GM19455 (cell line): Measurements from ENCODE around the gene GDAP1L1.

ENCODE experiments used
- ATAC-seq: cut with Tn5 transposase; IDR thresholded peaks from one replicate; pipeline ENCODE4 v1.9.1; 2021; ENCODE audit not compliant: unreplicated experiment

Gene GDAP1L1

DNA sequence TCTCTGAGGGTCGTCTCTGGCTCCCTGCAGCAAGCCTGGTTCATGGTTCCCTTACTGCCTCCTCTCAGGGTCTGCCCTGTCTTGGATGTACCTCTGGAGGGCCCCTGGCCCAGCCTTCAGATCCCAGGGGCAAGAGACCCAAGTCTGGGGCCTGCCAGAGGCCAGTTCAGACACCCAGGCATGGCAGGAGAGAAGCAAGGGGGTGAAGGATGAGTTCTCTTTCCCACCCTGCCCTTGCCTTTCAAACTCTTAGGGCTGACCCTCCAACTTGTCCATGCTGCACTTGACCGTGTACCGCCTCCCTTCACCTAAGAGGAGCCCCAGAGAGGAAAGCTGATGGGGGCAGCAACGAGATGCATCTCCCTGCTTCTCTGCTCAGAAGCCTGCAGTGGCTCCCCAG lies 4.2 kb downstream of the GDAP1L1 start:
- no peak for ATAC-seq

DNA sequence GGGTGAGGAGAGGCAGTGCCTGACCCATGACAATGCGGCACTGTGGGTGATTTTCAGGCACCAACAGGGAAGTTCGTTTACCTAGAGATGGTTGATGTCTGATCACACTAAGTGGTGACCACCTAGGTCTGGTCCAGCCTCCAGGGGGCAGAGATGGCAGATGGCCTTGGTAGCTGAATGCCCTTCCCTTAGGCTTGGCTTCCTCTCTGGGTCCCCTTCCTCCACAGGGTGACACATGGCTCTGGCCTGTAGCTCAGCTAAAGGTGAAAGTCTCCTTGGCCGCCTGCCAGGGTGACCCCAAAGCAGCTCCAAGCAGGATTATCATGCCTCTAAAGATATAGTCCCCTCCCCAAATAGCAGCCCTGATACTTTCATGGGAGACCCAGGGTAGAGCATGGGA lies 6.4 kb downstream of the GDAP1L1 start:
- ATAC-seq: no peak

DNA sequence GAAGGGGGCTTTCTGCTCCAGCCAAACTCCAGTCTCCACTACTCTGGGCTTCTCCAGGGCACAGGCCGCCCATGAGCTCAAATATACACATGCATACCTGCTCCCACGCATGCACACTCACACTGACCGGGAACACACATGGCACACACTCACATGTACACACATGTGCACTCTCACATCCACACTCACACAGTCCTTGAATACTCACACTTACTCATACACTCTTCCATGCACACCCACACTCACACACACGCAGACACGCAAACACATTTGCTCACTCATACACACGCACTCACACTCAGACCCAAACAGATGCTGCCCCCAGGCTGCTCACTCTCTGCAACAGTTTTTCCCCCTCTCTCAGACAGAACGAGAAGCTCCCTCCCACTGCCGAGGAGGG lies 7.0 kb downstream of the GDAP1L1 start:
- no peak for ATAC-seq

- no peak for ATAC-seq
Observed at GRCh38 chr20:44255942-44256341, 8.8 kb downstream of the GDAP1L1 start.

- no peak for ATAC-seq
Observed at GRCh38 chr20:44256961-44257360, 9.9 kb downstream of the GDAP1L1 start.

- ATAC-seq: no peak
Observed at GRCh38 chr20:44258226-44258890, 11.2 kb downstream of the GDAP1L1 start.

- no peak for ATAC-seq
Observed at GRCh38 chr20:44264287-44264686, 17.2 kb downstream of the GDAP1L1 start.

- ATAC-seq: no peak
Observed at GRCh38 chr20:44268802-44269201, 21.7 kb downstream of the GDAP1L1 start.

GRCh38 chr20:44271915-44272663 lies 25.0 kb downstream of the GDAP1L1 start:
- no peak for ATAC-seq

DNA sequence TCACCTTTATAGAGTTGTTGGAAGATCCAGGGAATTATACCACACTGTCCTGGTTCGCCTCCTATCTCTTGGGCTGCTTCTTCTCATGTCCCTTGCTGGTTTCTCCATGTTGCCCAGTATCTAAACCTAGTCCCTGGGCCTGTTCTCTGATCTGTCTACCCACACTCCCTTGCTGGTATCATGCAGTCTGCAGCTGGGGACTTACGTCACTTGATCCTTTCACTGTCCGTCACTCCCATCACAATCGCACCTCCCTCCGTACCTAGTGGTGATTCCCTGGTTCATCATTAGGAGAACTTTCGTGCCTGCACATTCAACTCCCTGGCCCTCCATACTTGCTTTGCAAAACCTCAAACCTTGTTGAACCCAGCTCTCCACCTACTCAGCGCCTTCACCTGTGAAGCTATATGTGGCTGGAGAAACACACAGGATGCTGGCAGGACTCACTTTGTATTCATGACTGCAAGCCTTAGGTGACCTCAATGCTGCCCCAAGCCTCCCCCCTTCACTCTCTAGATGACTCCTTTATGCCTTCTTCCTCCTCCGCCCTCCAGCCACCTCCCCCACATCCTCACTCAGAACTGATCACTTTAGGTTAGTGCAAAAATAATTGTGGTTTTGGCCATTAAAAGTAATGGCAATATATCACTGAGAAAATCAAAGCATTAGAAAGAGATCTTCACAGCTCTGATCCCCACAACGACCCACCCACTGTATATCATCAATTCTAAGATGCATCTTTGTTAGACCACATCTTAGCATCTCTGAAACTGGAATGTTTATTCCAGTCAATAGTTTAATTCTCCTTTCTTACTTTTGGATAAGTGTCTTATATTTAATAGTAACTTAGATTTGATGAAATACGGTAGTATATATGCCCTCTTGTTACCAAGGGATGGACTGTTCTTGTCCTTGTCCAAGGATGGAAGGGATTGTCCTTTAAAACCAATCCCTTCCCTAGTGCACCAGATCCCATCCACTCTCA lies 26.4 kb downstream of the GDAP1L1 start:
- ATAC-seq: no peak

GRCh38 chr20:44274303-44275017 lies 27.4 kb downstream of the GDAP1L1 start:
- ATAC-seq: no peak

DNA sequence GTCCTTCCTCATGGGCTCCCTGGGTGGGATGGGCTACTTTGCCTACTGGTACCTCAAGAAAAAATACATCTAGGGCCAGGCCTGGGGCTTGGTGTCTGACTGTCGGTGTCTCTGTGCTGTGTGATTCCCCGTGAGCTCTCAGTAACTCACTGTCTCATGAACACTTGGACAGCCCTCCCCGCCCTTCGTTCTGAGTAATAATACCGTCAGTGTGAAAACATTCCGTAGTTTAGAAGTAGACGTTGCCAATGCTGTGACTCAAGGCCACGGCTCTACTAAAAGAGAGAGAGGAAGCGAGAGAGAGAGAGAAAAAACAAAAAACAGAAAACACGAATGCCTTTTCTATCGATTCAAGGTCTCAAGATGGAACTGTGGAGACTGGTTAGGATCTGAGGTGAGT lies 32.1 kb downstream of the GDAP1L1 start:
- no peak for ATAC-seq

DNA sequence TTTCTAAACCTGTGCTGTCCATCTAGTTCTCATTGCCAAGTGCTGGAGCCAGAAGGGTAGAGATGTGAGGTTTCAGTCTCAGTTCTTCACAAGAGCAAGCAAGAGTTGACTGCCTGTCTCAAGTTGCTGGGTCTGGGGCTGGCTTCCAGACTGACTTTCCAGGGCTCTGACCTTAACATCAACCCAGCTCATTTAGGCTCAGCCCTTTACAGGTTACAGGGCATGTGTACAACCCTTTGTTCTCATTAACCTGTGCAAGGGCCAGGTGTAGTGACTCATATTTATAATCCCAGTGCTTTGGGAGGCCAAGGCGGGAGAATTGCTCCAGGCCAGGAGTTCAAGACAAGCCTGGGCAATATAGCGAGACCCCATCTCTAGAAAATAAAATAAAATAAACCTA lies 33.3 kb downstream of the GDAP1L1 start:
- no peak for ATAC-seq

GRCh38 chr20:44282192-44282591 lies 35.1 kb downstream of the GDAP1L1 start:
- no peak for ATAC-seq

DNA sequence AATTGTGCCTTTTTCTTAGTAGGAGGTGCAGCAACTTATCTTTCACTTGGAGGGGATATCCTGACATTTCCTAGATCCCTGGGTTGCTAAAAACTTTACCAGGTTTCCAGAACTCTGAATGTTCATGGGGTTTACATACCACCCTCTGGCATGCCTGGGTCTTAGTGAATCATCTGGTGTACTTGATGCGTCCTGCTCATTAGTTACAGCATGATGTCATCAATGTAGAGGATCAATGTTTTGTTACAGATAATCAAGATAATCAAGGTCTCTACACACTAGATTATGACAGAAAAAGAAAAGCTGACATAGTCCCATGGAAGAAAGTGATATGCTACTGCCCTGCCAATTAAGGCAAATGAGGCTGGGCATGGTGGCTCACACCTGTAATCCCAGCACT lies 36.9 kb downstream of the GDAP1L1 start:
- no peak for ATAC-seq

GRCh38 chr20:44287272-44288097 lies 40.4 kb downstream of the GDAP1L1 start:
- no peak for ATAC-seq

DNA sequence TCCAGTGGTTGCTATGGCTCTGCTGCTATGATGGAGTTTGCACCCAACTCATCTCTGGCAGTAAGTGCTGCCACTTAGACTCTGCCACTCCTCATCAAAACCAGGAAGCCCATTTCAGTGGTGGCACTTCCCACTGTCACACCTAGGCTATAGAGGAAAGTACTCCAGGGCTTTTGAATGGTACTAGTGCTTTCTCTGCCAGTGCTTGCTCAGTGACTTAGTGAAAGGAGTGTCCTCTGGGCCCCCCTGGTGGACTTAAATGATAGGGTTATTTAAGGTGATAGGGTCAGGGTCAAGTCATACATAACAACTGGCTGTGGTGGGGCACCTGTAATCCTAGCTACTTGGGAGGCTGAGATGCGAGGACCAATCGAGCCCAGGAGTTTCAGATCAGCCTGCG lies 41.1 kb downstream of the GDAP1L1 start:
- ATAC-seq: no peak

DNA sequence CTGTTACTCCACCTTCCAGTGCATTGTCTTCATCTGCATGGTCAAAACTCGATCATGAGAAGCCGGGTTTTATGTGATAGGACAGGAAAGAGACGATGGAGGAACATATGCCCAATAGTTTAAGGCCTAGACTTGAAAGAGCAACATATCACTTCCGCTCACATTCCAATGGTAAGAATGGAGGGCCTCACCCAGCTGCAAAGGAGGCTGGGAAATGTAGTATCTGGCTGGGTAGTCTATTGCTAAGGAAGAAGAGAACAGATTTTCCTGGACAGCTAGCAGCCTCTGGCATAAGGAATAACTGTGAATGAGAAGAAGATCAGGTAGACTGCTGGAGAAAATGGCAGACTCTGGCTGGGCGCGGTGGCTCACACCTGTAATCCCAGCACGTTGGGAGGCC lies 44.6 kb downstream of the GDAP1L1 start:
- ATAC-seq: no peak

GRCh38 chr20:44296011-44296410 lies 48.9 kb downstream of the GDAP1L1 start:
- ATAC-seq: no peak

DNA sequence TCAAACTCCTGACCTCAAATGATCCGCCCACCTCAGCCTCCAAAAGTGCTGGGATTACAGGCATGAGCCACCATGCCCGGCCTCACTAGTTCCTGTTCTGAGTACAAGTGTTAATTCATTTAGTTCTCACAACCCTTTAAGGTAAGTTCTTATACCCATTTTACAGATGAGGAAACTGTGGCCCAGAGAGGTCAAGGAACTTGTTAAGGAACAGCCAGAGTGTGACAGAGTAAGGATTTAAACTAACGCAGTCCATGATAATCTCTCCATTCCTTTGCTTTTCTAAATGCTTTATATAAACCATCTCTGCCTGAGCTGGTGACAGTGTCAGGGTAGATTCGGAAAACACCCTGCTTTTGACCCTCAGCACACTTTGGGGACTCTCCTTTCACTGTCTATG lies 50.6 kb downstream of the GDAP1L1 start:
- ATAC-seq: no peak
